ENCODE data around the gene WAC. TPM values are rescaled to one million over a fixed set of nuclear protein-coding genes. Genes with fewer than 3 reads are reported as not detected.

Gene WAC
- total RNA-seq, 1 donor from 2014 or later: 123 TPM

DNA sequence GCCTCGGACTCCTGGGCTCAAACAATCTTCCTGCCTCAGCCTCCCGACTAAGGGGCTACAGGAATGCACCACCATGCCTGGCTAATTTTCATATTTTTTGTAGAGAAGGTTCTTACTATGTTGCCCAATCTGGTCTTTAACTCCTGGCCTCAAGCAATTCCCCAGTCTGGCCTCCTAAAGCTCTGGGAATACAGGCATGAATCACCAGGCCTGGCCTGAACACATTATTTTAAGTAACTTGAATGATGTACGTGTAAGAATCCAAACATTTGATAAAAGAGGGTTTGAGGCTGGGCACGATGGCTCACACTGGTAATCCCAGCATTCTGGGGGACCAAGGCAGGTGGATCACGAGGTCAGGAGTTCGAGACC is 131.4 kb downstream of the WAC start:
- H3K27me3 Mint-ChIP-seq (ENCODE audit: low read depth, unreplicated experiment): peaks cover 1% of the 10 kb centered on the region
- H3K4me1 Mint-ChIP-seq (ENCODE audit: low read depth, unreplicated experiment): peaks cover 33% of the 10 kb centered on the region
- H3K9me3 Mint-ChIP-seq (ENCODE audit: unreplicated experiment): peaks cover 7% of the 10 kb centered on the region
- Histone ChIP-seq H2AFZ (ENCODE audit: low read depth, low read length) (no peak overlapping the region), H3K4me3 (ENCODE audit: insufficient read depth, low read depth, low read length) (no peak overlapping the region), H3K9me3 (ENCODE audit: insufficient read depth, low read depth, low read length) (no peaks in the 10 kb centered on the region), H3K27me3 (ENCODE audit: insufficient read depth, low read length) (peaks cover 3% of the 10 kb centered on the region), H3K4me2 (ENCODE audit: low read length) (no peak overlapping the region), H3K36me3 (ENCODE audit: insufficient read depth, low read length) (no peaks in the 10 kb centered on the region), H3K27ac (ENCODE audit: low read depth, low read length) (no peak overlapping the region), H3K9ac (ENCODE audit: low read length) (no peak overlapping the region), H3K79me2 (ENCODE audit: insufficient read depth, low read length) (no peaks in the 10 kb centered on the region), H3K4me1 (ENCODE audit: insufficient read depth, low read length) (peaks cover 14% of the 10 kb centered on the region), H4K20me1 (ENCODE audit: insufficient read depth, low read length) (no peaks in the 10 kb centered on the region)
- FAIRE-seq (no peak), DNase-seq (ENCODE audit: low read depth) (peak; percentile 69)
- H3K4me3 Mint-ChIP-seq (ENCODE audit: unreplicated experiment): no peak overlapping the region
- TF ChIP-seq, protein P1, sequence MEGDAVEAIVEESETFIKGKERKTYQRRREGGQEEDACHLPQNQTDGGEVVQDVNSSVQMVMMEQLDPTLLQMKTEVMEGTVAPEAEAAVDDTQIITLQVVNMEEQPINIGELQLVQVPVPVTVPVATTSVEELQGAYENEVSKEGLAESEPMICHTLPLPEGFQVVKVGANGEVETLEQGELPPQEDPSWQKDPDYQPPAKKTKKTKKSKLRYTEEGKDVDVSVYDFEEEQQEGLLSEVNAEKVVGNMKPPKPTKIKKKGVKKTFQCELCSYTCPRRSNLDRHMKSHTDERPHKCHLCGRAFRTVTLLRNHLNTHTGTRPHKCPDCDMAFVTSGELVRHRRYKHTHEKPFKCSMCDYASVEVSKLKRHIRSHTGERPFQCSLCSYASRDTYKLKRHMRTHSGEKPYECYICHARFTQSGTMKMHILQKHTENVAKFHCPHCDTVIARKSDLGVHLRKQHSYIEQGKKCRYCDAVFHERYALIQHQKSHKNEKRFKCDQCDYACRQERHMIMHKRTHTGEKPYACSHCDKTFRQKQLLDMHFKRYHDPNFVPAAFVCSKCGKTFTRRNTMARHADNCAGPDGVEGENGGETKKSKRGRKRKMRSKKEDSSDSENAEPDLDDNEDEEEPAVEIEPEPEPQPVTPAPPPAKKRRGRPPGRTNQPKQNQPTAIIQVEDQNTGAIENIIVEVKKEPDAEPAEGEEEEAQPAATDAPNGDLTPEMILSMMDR (IDR thresholded peaks at IDR 0.05; ENCODE audit: insufficient read depth, low read depth, low read length): no peak
- TF ChIP-seq EZH2 (IDR thresholded peaks at IDR 0.05; ENCODE audit: insufficient read depth, low read length): no peak
- H3K27ac Mint-ChIP-seq (ENCODE audit: unreplicated experiment): peak overlapping the region; percentile 66
- H3K36me3 Mint-ChIP-seq (ENCODE audit: low read depth, unreplicated experiment): peaks cover 2% of the 10 kb centered on the region

DNA sequence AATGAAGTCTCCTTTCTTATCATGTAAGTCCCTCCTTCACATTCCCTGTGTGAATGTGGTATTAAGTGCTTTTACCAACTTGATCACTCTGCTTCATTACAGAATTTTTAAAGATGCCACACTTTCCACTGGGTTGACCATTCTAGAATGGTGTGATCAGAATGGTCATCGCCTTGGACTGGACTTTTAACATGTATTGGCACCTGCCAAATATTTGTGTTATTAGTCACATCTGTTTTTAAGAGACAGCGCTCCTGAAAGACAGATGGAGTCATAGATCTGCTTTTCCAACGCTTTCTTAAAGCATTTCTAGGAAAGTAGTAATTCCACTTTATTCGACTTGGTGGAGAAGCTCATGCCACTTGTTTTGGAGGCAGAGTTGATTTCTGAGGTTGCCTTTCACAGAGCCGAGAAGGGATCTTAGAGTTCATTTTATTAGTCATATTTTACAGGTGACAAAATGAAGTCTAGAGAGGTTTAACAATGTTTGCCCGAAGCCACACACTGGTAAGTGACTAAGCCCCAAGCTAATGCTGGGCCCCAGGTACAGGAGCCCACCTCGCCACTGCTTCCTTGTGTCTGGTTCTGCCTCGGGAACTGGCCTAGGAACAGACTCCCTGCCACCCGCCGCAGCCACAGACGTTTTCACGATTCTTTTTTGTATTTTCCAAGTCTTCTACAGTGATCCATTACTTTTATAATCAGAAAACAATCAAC is 134.0 kb downstream of the WAC start:
- Mint-ChIP-seq H3K9me3 (ENCODE audit: unreplicated experiment) (peaks cover 9% of the 10 kb centered on the region), H3K4me1 (ENCODE audit: low read depth, unreplicated experiment) (peaks cover 26% of the 10 kb centered on the region), H3K36me3 (ENCODE audit: low read depth, unreplicated experiment) (peaks cover 2% of the 10 kb centered on the region), H3K27me3 (ENCODE audit: low read depth, unreplicated experiment) (peaks cover 16% of the 10 kb centered on the region), H3K27ac (ENCODE audit: unreplicated experiment) (no peak overlapping the region), H3K4me3 (ENCODE audit: unreplicated experiment) (no peak overlapping the region)
- peaks cover 13% of the 10 kb centered on the region for H3K27me3 ChIP-seq (ENCODE audit: insufficient read depth, low read length)
- no peak overlapping the region for H3K4me2 ChIP-seq (ENCODE audit: low read length)
- H3K9ac ChIP-seq (ENCODE audit: low read length): no peak overlapping the region
- H3K4me3 ChIP-seq (ENCODE audit: insufficient read depth, low read depth, low read length): no peak overlapping the region
- no peak overlapping the region for H2AFZ ChIP-seq (ENCODE audit: low read depth, low read length)
- no peak overlapping the region for H3K27ac ChIP-seq (ENCODE audit: low read depth, low read length)
- no peaks in the 10 kb centered on the region for H4K20me1 ChIP-seq (ENCODE audit: insufficient read depth, low read length)
- no peaks in the 10 kb centered on the region for H3K79me2 ChIP-seq (ENCODE audit: insufficient read depth, low read length)
- no peaks in the 10 kb centered on the region for H3K9me3 ChIP-seq (ENCODE audit: insufficient read depth, low read depth, low read length)
- FAIRE-seq (no peak), DNase-seq (ENCODE audit: low read depth) (no peak)
- no peak for TF ChIP-seq EZH2 (IDR thresholded peaks at IDR 0.05; ENCODE audit: insufficient read depth, low read length)
- TF ChIP-seq, protein P1 (IDR thresholded peaks at IDR 0.05; ENCODE audit: insufficient read depth, low read depth, low read length): no peak
- peaks cover 5% of the 10 kb centered on the region for H3K4me1 ChIP-seq (ENCODE audit: insufficient read depth, low read length)
- H3K36me3 ChIP-seq (ENCODE audit: insufficient read depth, low read length): no peaks in the 10 kb centered on the region

Data from astrocyte (in vitro differentiated cells and primary cell).